GM12878 (cell line): ENCODE results near the gene SPINT1.

Experiments used
- ATF3 ChIP-seq: IDR thresholded peaks from 2 replicates; pipeline ENCODE4 v1.6.1; 2011; ENCODE audit warnings: low read depth, mild to moderate bottlenecking, low read length, moderate library complexity, borderline replicate concordance; ENCODE audit errors: extremely low read depth
- BCLAF1 ChIP-seq: fragments of 450-650 bp; IDR thresholded peaks from 2 replicates; pipeline ENCODE4 v1.6.1; 2017; ENCODE audit warnings: antibody characterized with exemption, mild to moderate bottlenecking, moderate library complexity
- CEBPZ ChIP-seq: fragments of 150-350 bp; IDR thresholded peaks from 2 replicates; pipeline ENCODE4 v1.6.1; 2016; ENCODE audit warnings: low read depth, low read length
- CTCF ChIP-seq, 3 experiments: IDR thresholded peaks in 2 of 3; conservative IDR thresholded peaks in 1 of 3; 2 replicates each; pipeline ENCODE4 v1.5.1; 2011; ENCODE audit warnings: low read depth in 3 of 3, low read length in 3 of 3, mild to moderate bottlenecking in 3 of 3, control low read depth in 2 of 3, moderate library complexity in 2 of 3, inconsistent platforms in 1 of 3, mixed read lengths in 1 of 3; ENCODE audit not compliant: control insufficient read depth in 2 of 3, insufficient read depth in 1 of 3; ENCODE audit errors: extremely low read depth in 1 of 3
- EP300 ChIP-seq, 2 experiments: fragments of 150-350 bp in 1 of 2; IDR thresholded peaks; 2 replicates each; pipeline ENCODE4 v1.6.1; 2011 to 2012; ENCODE audit warnings: low read depth in 2 of 2, low read length in 2 of 2, borderline replicate concordance in 1 of 2, improper control_type of control experiment in 1 of 2, inconsistent platforms in 1 of 2; ENCODE audit not compliant: control insufficient read depth in 1 of 2
- ESRRA ChIP-seq: IDR thresholded peaks from 2 replicates; pipeline ENCODE4 v1.6.1; 2012; ENCODE audit warnings: mild to moderate bottlenecking, low read length, improper control_type of control experiment
- EZH2 ChIP-seq: IDR thresholded peaks from 2 replicates; pipeline ENCODE4 v1.6.1; 2012; ENCODE audit warnings: low read depth, mild to moderate bottlenecking, control low read depth, inconsistent platforms, low read length, borderline replicate concordance; ENCODE audit not compliant: control insufficient read depth
- GABPA ChIP-seq: IDR thresholded peaks from 2 replicates; pipeline ENCODE4 v1.6.1; 2014; ENCODE audit warnings: antibody characterized with exemption, low read depth, mild to moderate bottlenecking, inconsistent platforms
- MAX ChIP-seq: IDR thresholded peaks from 2 replicates; pipeline ENCODE4 v1.6.1; 2012; ENCODE audit warnings: low read depth, low read length, improper control_type of control experiment
- NBN ChIP-seq: fragments of 450-650 bp; IDR thresholded peaks from 2 replicates; pipeline ENCODE4 v1.6.1; 2016
- POLR2A ChIP-seq: IDR thresholded peaks from 2 replicates; pipeline ENCODE4 v1.6.1; 2011; ENCODE audit warnings: low read depth, mild to moderate bottlenecking, low read length
- SMC3 ChIP-seq: IDR thresholded peaks from 2 replicates; pipeline ENCODE4 v1.6.1; 2011; ENCODE audit warnings: low read length, improper control_type of control experiment, borderline replicate concordance
- SPI1 ChIP-seq: IDR thresholded peaks from 2 replicates; pipeline ENCODE4 v1.6.1; 2011; ENCODE audit warnings: low read depth, mild to moderate bottlenecking, low read length, moderate library complexity, borderline replicate concordance; ENCODE audit not compliant: insufficient read depth
- TARDBP ChIP-seq: IDR thresholded peaks from 2 replicates; pipeline ENCODE4 v1.6.1; 2016; ENCODE audit warnings: borderline replicate concordance

- TF ChIP-seq CTCF (IDR thresholded peaks at IDR 0.05 in 2 of 3, conservative IDR thresholded peaks at IDR 0.05 in 1 of 3; ENCODE audit: control insufficient read depth in 2 of 3, extremely low read depth in 1 of 3, insufficient read depth in 1 of 3, low read depth in 3 of 3, low read length in 3 of 3): no peak
- TF ChIP-seq SMC3: no peak
- no peak for TF ChIP-seq CEBPZ
- TF ChIP-seq ESRRA: no peak
- TF ChIP-seq POLR2A: no peak
- TF ChIP-seq NBN: no peak
- TF ChIP-seq EZH2: no peak
- TF ChIP-seq ATF3: no peak
- TF ChIP-seq TARDBP: no peak
- TF ChIP-seq EP300 (IDR thresholded peaks at IDR 0.05; ENCODE audit: borderline replicate concordance in 1 of 2, control insufficient read depth in 1 of 2, low read depth in 2 of 2, low read length in 2 of 2): no peak
- TF ChIP-seq GABPA: no peak
- no peak for TF ChIP-seq SPI1
- TF ChIP-seq MAX: no peak
- TF ChIP-seq BCLAF1: no peak
Observed at GRCh38 chr15:40904552-40905201, 60.8 kb downstream of the SPINT1 start.
